Muscle layer of duodenum (tissue), 2 donors: ENCODE data around the gene ANKRD66.
"Not testable (repeated sequence)": the region's sequence is repeated elsewhere in the genome, so short reads cannot be mapped to it uniquely, and the experiment has no call there.

Source experiments
- H3K27ac ChIP-seq: one replicate; pipeline ENCODE4 v1.7.0; 2013; ENCODE audit warnings: mild to moderate bottlenecking, low read length
- H3K27me3 ChIP-seq: one replicate; pipeline ENCODE4 v1.7.0; 2013; ENCODE audit warnings: low read depth, mild to moderate bottlenecking, control low read depth, low read length
- H3K36me3 ChIP-seq, 2 donors: one replicate each; pipeline ENCODE4 v1.7.0; 2013; ENCODE audit warnings: low read length in 2 of 2, control low read depth in 1 of 2, mild to moderate bottlenecking in 1 of 2; ENCODE audit not compliant: insufficient read depth in 2 of 2, control insufficient read depth in 1 of 2
- H3K4me1 ChIP-seq, 2 donors: one replicate each; pipeline ENCODE4 v1.7.0; 2013; ENCODE audit warnings: low read length in 2 of 2, mild to moderate bottlenecking in 2 of 2, control low read depth in 1 of 2, moderate library complexity in 1 of 2; ENCODE audit not compliant: insufficient read depth in 2 of 2, control insufficient read depth in 1 of 2
- H3K4me3 ChIP-seq, 2 donors: one replicate each; pipeline ENCODE4 v1.7.0; 2013; ENCODE audit warnings: low read length in 2 of 2, low read depth in 1 of 2, mild to moderate bottlenecking in 1 of 2
- H3K9me3 ChIP-seq, 2 donors: one replicate each; pipeline ENCODE4 v1.7.0; 2013; ENCODE audit warnings: low read length in 2 of 2, control low read depth in 1 of 2, mild to moderate bottlenecking in 1 of 2; ENCODE audit not compliant: control insufficient read depth in 1 of 2
- donor health status: healthy.

Gene ANKRD66

GRCh38 chr6:46774736-46775135 is 28.0 kb downstream of the ANKRD66 start:
- H3K9me3 ChIP-seq, H3K4me3 ChIP-seq, H3K36me3 ChIP-seq, H3K27ac ChIP-seq, H3K27me3 ChIP-seq, H3K4me1 ChIP-seq: not testable (repeated sequence)

DNA sequence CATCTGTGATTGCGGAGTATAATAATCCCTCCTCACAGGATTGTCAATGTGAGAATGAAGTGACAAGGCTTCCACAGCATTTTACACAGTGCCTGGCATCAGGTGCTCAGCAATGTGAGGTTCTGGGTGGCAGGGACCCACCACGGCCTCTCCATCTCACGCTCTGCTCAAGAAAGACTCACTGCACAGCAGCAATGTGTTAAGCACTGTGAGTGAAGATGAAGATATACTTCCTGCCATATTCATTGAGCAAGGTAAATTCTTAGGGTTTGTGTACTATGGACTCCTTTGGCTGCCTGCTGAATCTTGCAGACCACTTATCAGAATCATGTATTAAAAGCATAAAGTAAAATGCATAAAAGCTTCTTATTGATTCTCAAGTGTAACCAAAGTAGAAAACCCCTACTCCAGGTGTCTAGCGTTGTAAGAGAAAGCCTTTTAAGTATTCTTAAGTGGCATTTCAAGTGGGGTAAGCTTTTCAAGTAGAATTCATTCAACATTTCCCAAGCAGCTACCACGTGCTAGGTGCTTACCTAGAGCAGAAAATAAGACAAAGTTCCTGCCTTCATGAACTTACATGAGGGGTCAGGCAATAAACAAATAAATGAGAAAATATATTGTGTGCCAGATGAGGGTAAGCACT is 29.5 kb downstream of the ANKRD66 start:
- Histone ChIP-seq H3K27ac (no peak overlapping the region), H3K36me3 (no peaks in the 10 kb centered on the region), H3K4me3 (no peak overlapping the region), H3K9me3 (no peaks in the 10 kb centered on the region), H3K4me1 (no peaks in the 10 kb centered on the region), H3K27me3 (no peaks in the 10 kb centered on the region)

GRCh38 chr6:46777476-46778346 is 31.0 kb downstream of the ANKRD66 start:
- Histone ChIP-seq H3K27ac (no peak overlapping the region), H3K27me3 (no peaks in the 10 kb centered on the region), H3K4me3 (no peak overlapping the region), H3K4me1 (no peaks in the 10 kb centered on the region), H3K9me3 (no peaks in the 10 kb centered on the region), H3K36me3 (no peaks in the 10 kb centered on the region)

DNA sequence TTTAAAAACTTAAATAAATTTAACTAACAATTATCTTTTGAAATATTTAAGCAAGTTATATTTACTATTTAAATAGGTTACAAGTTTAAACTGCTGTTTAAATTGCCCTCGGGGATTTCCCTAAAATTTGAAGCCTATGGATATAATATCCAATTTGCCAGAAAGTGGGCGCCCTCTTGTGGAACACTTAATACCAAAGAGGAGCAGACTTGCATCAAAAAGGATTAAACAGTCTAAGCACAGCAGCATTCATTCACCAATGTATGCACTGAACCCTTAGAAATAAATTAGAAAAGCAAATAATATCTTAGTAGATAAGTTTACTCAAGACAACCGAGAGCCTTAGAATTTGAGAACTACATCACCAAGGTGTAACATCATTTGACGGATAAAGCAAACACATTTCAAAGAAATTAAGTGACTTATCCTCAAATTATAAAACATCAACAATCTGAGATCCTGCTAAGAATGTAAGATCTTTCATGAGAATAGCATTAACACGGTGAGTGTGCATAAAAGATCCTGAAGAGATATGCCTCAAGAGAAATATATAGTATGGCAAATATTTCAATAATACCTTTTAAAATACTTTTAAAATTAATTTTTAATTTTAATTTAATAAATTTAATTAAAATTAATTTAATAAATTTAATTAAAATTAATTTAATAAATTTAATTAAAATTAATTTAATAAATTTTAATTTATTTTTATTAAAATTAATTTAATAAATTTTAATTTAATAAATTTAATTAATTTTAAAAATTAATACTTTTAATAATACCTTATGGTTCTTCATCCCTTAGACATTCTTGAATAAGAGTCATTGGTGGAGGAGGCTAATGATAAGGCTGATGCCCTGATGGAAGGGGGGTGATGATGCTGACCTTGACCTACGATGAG is 35.0 kb downstream of the ANKRD66 start:
- Histone ChIP-seq H3K36me3 (no peaks in the 10 kb centered on the region), H3K4me3 (no peak overlapping the region), H3K27me3 (no peaks in the 10 kb centered on the region), H3K27ac (no peak overlapping the region), H3K9me3 (no peaks in the 10 kb centered on the region), H3K4me1 (no peaks in the 10 kb centered on the region)

DNA sequence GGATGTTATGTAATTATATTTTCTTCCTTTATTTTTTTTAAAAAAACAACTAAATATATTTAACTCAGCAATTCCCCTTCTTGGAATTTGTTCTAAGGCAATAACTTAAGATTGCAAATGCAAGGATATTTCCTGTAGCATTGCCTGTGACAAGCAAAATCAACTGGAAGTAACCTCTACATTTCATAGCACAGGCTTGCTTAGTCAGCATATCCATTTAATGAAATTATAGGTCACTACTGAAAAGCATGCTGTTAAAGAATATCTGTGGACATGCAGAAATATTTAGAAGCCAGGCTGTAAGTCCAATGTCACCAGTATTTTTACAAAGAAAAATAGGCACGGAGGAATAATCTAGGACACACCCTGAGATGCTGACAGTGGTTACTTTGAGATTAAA is 37.8 kb downstream of the ANKRD66 start:
- Histone ChIP-seq H3K4me1 (no peaks in the 10 kb centered on the region), H3K4me3 (no peak overlapping the region), H3K9me3 (no peaks in the 10 kb centered on the region), H3K27me3 (no peaks in the 10 kb centered on the region), H3K27ac (no peak overlapping the region), H3K36me3 (no peaks in the 10 kb centered on the region)

GRCh38 chr6:46787871-46788540 is 41.3 kb downstream of the ANKRD66 start:
- H3K27ac ChIP-seq, result no peak overlapping the region
- no peaks in the 10 kb centered on the region for H3K27me3 ChIP-seq
- H3K36me3 ChIP-seq, result no peaks in the 10 kb centered on the region
- no peaks in the 10 kb centered on the region for H3K9me3 ChIP-seq
- H3K4me3 ChIP-seq, result no peak overlapping the region
- no peaks in the 10 kb centered on the region for H3K4me1 ChIP-seq

- Histone ChIP-seq H3K4me1 (no peaks in the 10 kb centered on the region), H3K9me3 (no peaks in the 10 kb centered on the region), H3K27ac (no peak overlapping the region), H3K4me3 (no peak overlapping the region), H3K36me3 (no peaks in the 10 kb centered on the region), H3K27me3 (no peaks in the 10 kb centered on the region)
Observed at GRCh38 chr6:46788791-46789190, 42.1 kb downstream of the ANKRD66 start.

- Histone ChIP-seq H3K27me3 (no peaks in the 10 kb centered on the region), H3K9me3 (no peaks in the 10 kb centered on the region), H3K27ac (no peak overlapping the region), H3K36me3 (no peaks in the 10 kb centered on the region), H3K4me3 (no peak overlapping the region), H3K4me1 (no peaks in the 10 kb centered on the region)
Observed at GRCh38 chr6:46789434-46790354, 43.0 kb downstream of the ANKRD66 start.

DNA sequence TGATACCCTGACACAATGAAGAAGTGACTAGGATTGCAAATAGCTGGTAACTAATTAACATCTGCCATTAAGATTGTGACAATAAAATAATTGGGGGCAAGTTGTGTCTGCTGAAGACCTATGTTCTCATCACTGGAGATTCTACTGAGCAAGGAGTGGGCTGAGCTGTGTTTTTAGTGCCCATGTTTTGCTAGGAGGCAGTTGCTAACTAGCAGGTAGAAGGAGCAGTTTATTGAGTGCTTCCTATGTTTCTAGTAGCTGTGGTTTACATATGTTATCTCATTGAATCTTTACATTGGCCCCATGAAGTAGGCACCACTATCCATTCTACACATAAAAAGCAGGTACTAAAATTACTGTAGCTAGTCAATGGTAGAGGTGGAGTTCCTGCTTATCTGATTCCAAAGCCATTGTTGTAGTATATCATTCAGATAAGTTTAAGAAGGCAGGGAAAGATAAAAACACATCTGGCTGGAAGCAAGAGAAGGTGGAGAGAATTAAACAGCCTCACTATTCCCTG is 43.7 kb downstream of the ANKRD66 start:
- H3K27ac ChIP-seq, result no peak overlapping the region
- no peaks in the 10 kb centered on the region for H3K9me3 ChIP-seq
- no peaks in the 10 kb centered on the region for H3K4me1 ChIP-seq
- no peaks in the 10 kb centered on the region for H3K27me3 ChIP-seq
- H3K4me3 ChIP-seq, result no peak overlapping the region
- H3K36me3 ChIP-seq, result no peaks in the 10 kb centered on the region

DNA sequence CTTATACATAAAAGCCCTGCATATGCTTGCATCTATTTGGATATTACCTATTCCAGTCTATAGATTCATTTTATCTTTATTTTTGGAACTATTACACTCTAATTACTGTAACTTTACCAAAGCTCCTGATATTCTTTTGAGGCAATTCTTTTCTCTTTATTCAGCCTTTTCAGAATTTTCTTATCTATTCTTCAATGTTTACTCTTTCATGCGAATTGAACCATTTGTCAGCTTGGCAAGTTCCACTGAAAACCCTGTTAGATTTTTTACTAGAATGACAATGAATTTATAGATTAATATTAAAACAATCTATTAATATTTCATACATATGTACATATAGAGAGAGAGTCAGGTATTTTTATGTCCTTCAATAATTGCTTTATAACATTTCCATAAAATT is 45.9 kb downstream of the ANKRD66 start:
- Histone ChIP-seq H3K27ac (no peak overlapping the region), H3K27me3 (no peaks in the 10 kb centered on the region), H3K4me1 (no peaks in the 10 kb centered on the region), H3K9me3 (no peaks in the 10 kb centered on the region), H3K4me3 (no peak overlapping the region), H3K36me3 (no peaks in the 10 kb centered on the region)
